Lung (tissue), 12 donors: ENCODE results near the gene PDE1C. TPM values are rescaled to one million over a fixed set of nuclear protein-coding genes. Genes with fewer than 3 reads are reported as not detected.

Experiments
- ATAC-seq: fragments of 200-7000 bp; cut with Tn5 transposase; one replicate; pipeline ENCODE4 v1.9.1; 2020; ENCODE audit warnings: moderate number of reproducible peaks; ENCODE audit not compliant: insufficient read depth, low FRiP score
- DNase-seq, 3 donors: peaks; one replicate each; pipeline ENCODE4 v3.0.0-alpha.2; 2013 to 2017
- H3K27ac ChIP-seq, 2 donors: one replicate each; pipeline ENCODE4 v1.5.1; 2013; ENCODE audit warnings: mild to moderate bottlenecking in 2 of 2, moderate library complexity in 2 of 2, control low read depth in 1 of 2, inconsistent platforms in 1 of 2, low read depth in 1 of 2, low read length in 1 of 2
- H3K27me3 ChIP-seq, 3 donors: one replicate each; pipeline ENCODE4 v1.5.1; 2013; ENCODE audit warnings: low read length in 2 of 3; ENCODE audit not compliant: control insufficient read depth in 3 of 3, insufficient read depth in 3 of 3
- H3K36me3 ChIP-seq, 4 donors: one replicate each; pipeline ENCODE4 v1.5.1; 2013; ENCODE audit warnings: low read length in 4 of 4, mild to moderate bottlenecking in 1 of 4, moderate library complexity in 1 of 4; ENCODE audit not compliant: control insufficient read depth in 4 of 4, insufficient read depth in 4 of 4
- H3K4me1 ChIP-seq, 5 donors: one replicate each; pipeline ENCODE4 v1.5.1; 2013; ENCODE audit warnings: low read length in 5 of 5, mild to moderate bottlenecking in 2 of 5, moderate library complexity in 1 of 5; ENCODE audit not compliant: control insufficient read depth in 5 of 5, insufficient read depth in 5 of 5
- H3K4me3 ChIP-seq: one replicate; pipeline ENCODE4 v1.5.1; 2013; ENCODE audit warnings: mild to moderate bottlenecking, control low read depth, moderate library complexity
- H3K9ac ChIP-seq, 2 donors: one replicate each; pipeline ENCODE4 v1.5.1; 2013; ENCODE audit warnings: low read length in 2 of 2, control low read depth in 1 of 2; ENCODE audit not compliant: insufficient read depth in 1 of 2
- H3K9me3 ChIP-seq, 4 donors: one replicate each; pipeline ENCODE4 v1.5.1; 2013; ENCODE audit warnings: low read length in 3 of 4, mild to moderate bottlenecking in 1 of 4, moderate library complexity in 1 of 4; ENCODE audit not compliant: control insufficient read depth in 4 of 4, insufficient read depth in 3 of 4
- WGBS, 2 donors: extraction: QIAGEN DNeasy Blood & Tissue Kit; methylation state at CpG; one replicate each; pipeline ENCODE4 v1.1.7; 2013; 5-methylcytosine and 5-hydroxymethylcytosine counted together
- polyA plus RNA-seq, 2 donors: library from polyadenylated mRNA; stranded (reverse); fragments of 200-250 nt; gene quantifications; one replicate each; pipeline ENCODE4 v1.2.1, GENCODE V29; 2013
- total RNA-seq, 2 donors: library from RNA; depleted of rRNA in 1 of 2; stranded (reverse); fragments of >200 nt in 1 of 2; gene quantifications; one replicate each; pipeline ENCODE4 v1.2.1, GENCODE V29; 2014 to 2021
- TF ChIP-seq, protein P1 (sequence below): IDR thresholded peaks from 2 replicates; pipeline ENCODE4 v1.5.1; 2012; ENCODE audit warnings: mild to moderate bottlenecking; ENCODE audit errors: control extremely low read depth, extremely low read depth
- donor health status: control.
- donor health status: control.
- donor health status: Bipolar disorder and iron deficiency.
- donor health status: healthy.
- donor health status: DM: yes; HTN: yes; CAD: no.

Gene PDE1C
- total and polyA plus RNA-seq, 4 donors, result 1.9 to 14.3 (median 6.1) TPM

- Histone ChIP-seq H3K27me3 (no peaks in the 10 kb centered on the region), H3K27ac (no peak overlapping the region), H3K9me3 (no peaks in the 10 kb centered on the region), H3K4me1 (peaks cover 0 to 11% (median 0%) of the 10 kb centered on the region in 5 donors), H3K4me3 (no peak overlapping the region), H3K9ac (no peak overlapping the region), H3K36me3 (no peaks in the 10 kb centered on the region)
- ATAC-seq (no peak), DNase-seq (no peak)
- WGBS, 2 donors, result 54% methylated on average over 3 of the region's 3 CpGs
- TF ChIP-seq, protein P1, sequence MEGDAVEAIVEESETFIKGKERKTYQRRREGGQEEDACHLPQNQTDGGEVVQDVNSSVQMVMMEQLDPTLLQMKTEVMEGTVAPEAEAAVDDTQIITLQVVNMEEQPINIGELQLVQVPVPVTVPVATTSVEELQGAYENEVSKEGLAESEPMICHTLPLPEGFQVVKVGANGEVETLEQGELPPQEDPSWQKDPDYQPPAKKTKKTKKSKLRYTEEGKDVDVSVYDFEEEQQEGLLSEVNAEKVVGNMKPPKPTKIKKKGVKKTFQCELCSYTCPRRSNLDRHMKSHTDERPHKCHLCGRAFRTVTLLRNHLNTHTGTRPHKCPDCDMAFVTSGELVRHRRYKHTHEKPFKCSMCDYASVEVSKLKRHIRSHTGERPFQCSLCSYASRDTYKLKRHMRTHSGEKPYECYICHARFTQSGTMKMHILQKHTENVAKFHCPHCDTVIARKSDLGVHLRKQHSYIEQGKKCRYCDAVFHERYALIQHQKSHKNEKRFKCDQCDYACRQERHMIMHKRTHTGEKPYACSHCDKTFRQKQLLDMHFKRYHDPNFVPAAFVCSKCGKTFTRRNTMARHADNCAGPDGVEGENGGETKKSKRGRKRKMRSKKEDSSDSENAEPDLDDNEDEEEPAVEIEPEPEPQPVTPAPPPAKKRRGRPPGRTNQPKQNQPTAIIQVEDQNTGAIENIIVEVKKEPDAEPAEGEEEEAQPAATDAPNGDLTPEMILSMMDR, result no peak
Measured at GRCh38 chr7:32030904-32031692, 39.1 kb downstream of the PDE1C start.

- peaks cover 0 to 4% (median 0%) of the 10 kb centered on the region in 4 donors for H3K9me3 ChIP-seq
- DNase-seq, result no peak
- no peak overlapping the region for H3K27ac ChIP-seq
- H3K27me3 ChIP-seq, result no peaks in the 10 kb centered on the region
- no peak overlapping the region for H3K9ac ChIP-seq
- 92 to 95% methylated on average over 5 of the region's 5 CpGs for WGBS, 2 donors
- H3K4me1 ChIP-seq, result peaks cover 0 to 12% (median 0%) of the 10 kb centered on the region in 5 donors
- no peak for ATAC-seq
- TF ChIP-seq, protein P1, result no peak
- no peak overlapping the region for H3K4me3 ChIP-seq
- H3K36me3 ChIP-seq, result no peaks in the 10 kb centered on the region
Measured at GRCh38 chr7:32026083-32026425, 44.2 kb downstream of the PDE1C start.

- TF ChIP-seq, protein P1, result no peak
- no peak for ATAC-seq
- no peak overlapping the region for H3K4me3 ChIP-seq
- no peaks in the 10 kb centered on the region for H3K36me3 ChIP-seq
- no peak for DNase-seq
- peaks cover 0 to 9% (median 0%) of the 10 kb centered on the region in 5 donors for H3K4me1 ChIP-seq
- peaks cover 0 to 4% (median 0%) of the 10 kb centered on the region in 4 donors for H3K9me3 ChIP-seq
- H3K9ac ChIP-seq, result no peak overlapping the region
- no peak overlapping the region for H3K27ac ChIP-seq
- H3K27me3 ChIP-seq, result no peaks in the 10 kb centered on the region
- 85 to 93% methylated on average over 6 of the region's 6 CpGs for WGBS, 2 donors
Measured at GRCh38 chr7:32025381-32026082, 44.7 kb downstream of the PDE1C start.
